NB4 (cell line): Measurements from ENCODE around the gene DSCAML1.

Source experiments
- TF ChIP-seq, protein P1 (sequence below): IDR thresholded peaks from one replicate; pipeline ENCODE4 v1.5.1; 2012; ENCODE audit warnings: low read depth, low read length
- TF ChIP-seq, protein P2 (sequence below): IDR thresholded peaks from 2 replicates; pipeline ENCODE4 v1.6.1; 2011; ENCODE audit warnings: low read depth, low read length

DNA sequence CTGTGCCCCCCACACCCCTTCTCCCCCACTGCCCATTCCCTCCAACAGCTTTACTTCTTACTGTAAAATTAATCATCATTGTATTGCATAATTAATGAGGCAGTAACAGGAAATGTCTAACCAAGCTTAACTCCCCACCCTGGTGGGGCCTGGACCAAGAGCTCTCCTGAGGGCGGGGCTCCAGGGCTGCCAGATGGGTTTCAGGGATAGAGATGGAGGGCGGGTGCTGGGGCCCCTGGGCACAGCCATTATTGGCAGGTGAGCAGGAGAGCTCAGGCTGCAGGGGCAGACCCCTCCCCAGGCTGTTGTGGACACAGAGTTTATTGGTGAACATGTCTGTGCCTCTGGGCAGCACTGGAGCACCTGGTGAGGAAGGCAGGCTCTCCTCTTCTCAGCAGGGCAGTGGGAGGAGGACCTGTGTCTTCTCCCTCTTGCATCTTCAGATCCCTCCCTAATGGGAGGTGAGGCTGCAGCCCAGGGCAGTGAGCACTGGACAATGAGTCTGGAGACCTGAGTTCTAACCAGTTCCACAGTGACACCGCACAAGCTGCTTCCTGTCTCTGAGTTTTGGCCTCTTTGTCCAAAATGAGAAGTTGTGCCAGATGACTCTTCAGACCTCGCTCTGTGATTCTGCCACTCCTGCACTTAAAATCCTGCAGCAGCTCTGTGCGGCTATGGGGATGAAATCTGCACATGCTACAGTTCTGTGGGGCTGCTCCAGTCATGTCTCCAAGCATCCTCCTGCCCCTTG, 236.1 kb downstream of the DSCAML1 start:
- TF ChIP-seq, protein P1, sequence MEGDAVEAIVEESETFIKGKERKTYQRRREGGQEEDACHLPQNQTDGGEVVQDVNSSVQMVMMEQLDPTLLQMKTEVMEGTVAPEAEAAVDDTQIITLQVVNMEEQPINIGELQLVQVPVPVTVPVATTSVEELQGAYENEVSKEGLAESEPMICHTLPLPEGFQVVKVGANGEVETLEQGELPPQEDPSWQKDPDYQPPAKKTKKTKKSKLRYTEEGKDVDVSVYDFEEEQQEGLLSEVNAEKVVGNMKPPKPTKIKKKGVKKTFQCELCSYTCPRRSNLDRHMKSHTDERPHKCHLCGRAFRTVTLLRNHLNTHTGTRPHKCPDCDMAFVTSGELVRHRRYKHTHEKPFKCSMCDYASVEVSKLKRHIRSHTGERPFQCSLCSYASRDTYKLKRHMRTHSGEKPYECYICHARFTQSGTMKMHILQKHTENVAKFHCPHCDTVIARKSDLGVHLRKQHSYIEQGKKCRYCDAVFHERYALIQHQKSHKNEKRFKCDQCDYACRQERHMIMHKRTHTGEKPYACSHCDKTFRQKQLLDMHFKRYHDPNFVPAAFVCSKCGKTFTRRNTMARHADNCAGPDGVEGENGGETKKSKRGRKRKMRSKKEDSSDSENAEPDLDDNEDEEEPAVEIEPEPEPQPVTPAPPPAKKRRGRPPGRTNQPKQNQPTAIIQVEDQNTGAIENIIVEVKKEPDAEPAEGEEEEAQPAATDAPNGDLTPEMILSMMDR: no peak
- TF ChIP-seq, protein P2, sequence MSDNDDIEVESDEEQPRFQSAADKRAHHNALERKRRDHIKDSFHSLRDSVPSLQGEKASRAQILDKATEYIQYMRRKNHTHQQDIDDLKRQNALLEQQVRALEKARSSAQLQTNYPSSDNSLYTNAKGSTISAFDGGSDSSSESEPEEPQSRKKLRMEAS: no peak
